GM18868 (cell line): ENCODE data around the gene ST7.
"Not testable (repeated sequence)": the region's sequence is repeated elsewhere in the genome, so short reads cannot be mapped to it uniquely, and the experiment has no call there.

Experiments used
- ATAC-seq: cut with Tn5 transposase; IDR thresholded peaks from one replicate; pipeline ENCODE4 v1.9.1; 2021; ENCODE audit warnings: mild to moderate bottlenecking, moderate library complexity; ENCODE audit not compliant: unreplicated experiment

ST7 gene

DNA sequence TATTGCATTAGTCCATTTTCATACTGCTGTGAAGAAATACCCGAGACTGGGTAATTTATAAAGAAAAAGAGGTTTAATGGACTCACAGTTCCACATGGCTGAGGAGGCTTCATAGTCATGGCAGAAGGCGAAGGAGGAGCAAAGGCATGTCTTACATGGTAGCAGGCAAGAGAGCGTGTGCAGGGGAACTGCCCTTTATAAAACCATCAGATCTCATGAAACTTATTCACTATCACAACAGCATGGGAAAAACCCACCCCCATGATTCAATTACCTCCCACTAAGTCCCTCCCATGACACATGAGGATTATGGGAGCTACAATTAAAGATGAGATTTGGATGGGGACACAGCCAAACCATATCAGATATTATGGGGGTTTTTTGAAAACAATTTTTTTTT, 21.7 kb downstream of the ST7 start:
- ATAC-seq = not testable (repeated sequence)

DNA sequence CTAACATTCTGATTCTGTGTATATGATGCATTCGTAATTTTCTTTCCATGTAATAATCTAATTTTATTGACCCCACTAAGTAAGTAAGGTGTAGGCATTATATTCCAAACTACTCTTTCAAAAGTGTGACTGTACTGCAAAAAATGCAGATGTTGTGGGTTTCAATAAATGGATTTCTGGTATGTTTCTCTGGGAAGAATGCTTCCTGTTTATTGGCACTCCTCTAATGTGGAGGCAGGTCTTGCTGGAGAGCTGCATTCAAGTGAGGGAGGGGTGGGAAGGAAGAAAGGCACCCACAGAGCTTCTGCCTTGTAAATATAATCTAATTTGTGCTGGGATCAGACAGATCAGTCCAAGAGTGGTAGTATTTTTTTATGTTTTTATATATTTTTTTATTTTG, 23.9 kb downstream of the ST7 start:
- ATAC-seq = no peak

DNA sequence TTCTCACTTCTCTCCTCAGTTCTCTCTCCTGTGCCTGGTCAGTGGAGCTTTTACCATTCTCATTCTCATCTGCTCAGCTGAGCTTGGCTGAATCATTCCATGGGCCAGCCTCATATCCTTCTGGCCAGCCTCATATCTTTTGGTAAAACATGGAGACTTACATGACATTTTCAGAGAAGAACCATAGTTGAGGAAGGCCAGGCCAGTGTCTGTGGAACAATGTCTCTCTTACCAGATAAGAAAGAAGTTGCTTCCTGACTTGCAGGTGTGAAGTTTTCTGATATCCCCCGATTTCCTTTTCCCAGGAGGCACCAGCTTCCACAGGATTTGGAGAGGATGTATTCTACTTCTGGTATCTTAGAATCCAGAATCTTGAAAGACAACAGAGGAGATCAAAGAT, 24.7 kb downstream of the ST7 start:
- no peak for ATAC-seq

GRCh38 chr7:116979430-116979829, 26.1 kb downstream of the ST7 start:
- no peak for ATAC-seq

DNA sequence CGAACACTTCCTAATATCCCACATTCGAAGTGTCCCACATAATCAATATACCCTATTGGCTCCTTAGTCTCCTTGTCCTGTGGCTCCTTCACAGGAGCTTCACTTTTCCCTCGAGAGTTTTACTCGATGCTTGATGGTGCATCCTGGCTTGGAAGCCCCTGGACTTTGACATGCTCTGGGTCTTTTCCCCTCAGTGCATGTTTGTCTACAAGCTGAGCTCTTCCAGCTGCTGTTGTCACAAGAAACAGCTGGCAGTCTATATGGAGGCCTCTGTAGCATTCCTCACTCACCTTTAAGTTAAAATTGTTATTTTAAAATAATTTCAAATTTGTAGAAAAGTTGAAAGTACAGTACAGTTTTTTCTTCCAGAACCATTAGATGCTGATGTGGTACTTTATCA, 27.1 kb downstream of the ST7 start:
- ATAC-seq = no peak

GRCh38 chr7:116981939-116982338, 28.6 kb downstream of the ST7 start:
- ATAC-seq = no peak

- ATAC-seq = peak; percentile 7
Observed at GRCh38 chr7:116984511-116984910, 31.2 kb downstream of the ST7 start.

- peak; percentile 39 for ATAC-seq
Observed at GRCh38 chr7:116984917-116985316, 31.6 kb downstream of the ST7 start.

GRCh38 chr7:116985575-116985974, 32.3 kb downstream of the ST7 start:
- ATAC-seq = no peak

- peak; percentile 76 for ATAC-seq
Observed at GRCh38 chr7:116986611-116987565, 33.6 kb downstream of the ST7 start.

DNA sequence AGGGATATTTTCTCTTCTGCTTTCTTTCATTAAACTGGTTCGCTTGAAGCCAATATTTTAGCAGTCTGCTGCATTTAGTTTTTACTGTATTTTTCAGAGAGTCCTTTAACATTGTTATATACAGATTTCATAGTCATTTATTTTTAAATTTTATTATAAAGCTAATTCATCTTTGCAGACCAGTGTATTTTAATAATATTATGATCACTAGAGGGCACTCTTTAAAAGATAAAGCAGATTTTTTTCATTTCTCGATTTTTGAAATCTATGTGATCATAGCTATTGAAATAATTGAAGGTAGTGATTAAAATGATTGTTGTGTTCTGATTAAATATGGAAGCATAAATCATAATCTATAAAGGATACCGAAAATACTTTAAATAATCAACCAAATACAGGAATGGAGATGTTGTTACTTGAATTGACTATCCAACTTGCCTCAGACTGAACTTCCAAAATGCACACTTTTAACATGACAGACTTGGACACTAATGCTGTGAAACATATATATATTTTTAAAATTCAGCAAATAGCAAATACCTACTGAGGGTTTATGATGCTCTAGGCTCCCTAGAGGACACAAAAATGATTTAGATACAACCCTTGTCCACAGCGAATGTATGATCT, 35.2 kb downstream of the ST7 start:
- no peak for ATAC-seq

DNA sequence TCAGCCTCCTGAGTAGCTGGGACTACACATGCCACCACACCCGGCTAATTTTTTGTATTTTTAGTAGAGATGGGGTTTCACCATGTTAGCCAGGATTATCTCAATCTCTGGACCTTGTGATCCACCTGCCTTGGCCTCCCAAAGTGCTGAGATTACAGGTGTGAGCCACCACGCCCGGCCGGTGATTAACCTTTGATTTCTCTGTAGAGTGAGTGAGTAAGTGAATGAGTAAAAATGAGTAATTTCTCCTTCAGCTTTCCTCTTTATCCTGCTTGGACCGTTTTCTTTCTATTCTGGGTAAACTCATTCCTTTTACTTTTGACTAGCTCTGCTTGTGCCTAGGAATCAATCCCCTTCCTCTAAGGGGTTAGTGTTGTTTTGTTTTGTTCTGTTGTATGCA, 36.8 kb downstream of the ST7 start:
- ATAC-seq = no peak

GRCh38 chr7:116991233-116991632, 37.9 kb downstream of the ST7 start:
- no peak for ATAC-seq

GRCh38 chr7:116994611-116995010, 41.3 kb downstream of the ST7 start:
- no peak for ATAC-seq

DNA sequence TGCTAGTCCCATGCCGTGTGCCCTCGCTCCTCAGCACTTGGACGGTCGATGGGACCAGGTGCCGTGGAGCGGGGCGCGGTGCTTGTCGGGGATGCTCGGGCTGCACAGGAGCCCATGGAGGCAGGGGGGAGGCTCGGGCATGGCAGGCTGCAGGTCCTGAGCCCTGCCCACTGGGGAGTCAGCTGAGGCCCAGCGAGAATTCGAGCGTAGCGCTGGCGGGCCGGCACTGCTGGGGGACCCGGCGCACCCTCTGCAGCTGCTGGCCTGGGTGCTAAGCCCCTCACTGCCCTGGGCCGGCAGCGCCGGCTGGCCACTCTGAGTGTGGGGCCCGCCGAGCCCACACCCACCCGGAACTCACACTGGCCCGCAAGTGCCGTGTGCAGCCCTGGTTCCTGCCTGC, 44.7 kb downstream of the ST7 start:
- ATAC-seq = no peak

DNA sequence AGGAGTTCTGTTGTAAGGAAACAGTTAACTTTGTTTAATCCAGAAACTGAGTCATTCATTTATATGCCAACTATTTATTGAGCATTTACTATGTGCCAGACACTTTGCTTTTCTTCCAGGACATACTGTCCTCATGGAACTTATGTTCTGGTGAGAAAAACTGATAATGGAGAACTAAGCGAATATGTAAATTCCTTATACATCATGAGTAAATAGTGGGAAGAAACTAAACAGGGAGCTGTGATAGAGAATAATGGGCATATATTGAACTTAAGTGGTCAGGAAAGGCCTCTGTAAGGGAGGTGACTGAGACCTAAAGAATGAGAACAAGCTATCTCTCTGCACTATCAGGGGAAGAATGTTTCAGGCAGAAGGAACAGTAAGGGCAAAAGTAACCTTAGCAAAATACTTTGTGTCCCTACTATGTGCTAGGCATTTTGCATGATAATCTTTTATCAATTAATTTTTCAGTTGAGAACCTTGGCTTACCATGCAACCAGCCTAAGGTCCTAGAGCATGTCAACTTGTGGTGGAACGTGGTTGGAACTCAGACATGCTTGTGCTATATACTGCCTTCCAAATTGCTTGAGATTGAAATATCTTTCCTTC, 45.4 kb downstream of the ST7 start:
- no peak for ATAC-seq

DNA sequence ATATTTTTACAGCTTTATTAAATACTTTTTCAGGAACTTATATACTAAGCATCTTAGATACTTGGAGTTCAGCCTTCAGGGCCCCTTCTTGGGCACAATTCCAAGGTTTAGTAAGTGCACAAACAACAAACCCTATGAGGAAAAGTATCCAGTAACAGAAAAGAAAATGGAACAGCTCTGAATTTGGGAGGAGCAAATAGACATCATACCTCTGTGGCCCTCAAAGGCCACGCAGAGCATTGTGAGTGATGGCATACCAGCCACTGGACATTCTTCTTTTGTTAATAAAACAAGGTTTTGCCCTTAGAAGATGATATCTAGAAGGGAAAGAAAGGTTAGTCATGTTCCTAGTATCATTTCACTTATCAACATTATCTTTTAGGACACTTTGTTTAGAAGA, 46.0 kb downstream of the ST7 start:
- no peak for ATAC-seq

DNA sequence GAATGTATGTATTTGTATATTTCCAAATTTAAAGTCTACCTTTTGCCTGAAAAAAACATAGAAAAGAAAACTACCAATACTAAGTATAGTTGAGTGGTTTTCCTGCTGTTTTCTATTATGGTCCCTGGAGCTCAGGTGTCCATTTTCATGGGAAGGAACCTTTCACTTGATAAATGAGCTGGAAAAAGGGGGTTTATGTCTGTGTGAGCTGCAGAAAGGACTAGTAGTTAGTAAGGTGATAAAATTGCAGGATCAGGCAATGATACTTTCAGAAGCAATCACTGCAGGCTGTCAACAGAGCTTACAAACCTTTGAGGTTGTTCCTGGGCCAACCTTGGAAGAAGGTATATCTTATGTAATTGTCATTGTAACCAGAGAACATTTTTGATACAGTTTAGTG, 48.0 kb downstream of the ST7 start:
- no peak for ATAC-seq

GRCh38 chr7:117004899-117005298, 51.6 kb downstream of the ST7 start:
- no peak for ATAC-seq

DNA sequence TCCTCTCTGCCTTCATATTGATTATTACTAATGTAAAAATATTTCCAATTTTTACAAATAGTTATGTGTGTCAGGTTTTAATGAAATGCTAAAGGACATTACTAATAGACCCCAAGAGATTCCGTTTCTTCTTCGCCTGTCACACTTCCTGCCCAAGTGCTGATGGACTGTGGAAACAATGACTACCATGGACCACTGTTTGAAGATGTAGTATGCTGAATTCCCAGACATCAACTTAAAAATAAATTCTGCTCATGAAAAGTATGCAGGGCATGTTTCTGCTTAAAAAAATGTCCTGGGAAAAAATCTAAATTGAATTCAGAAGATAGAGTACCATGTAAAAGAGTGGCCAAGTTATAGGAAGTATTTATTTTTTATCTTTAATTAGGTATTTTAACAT, 52.1 kb downstream of the ST7 start:
- ATAC-seq = no peak

- no peak for ATAC-seq
Observed at GRCh38 chr7:117006907-117007684, 53.8 kb downstream of the ST7 start.
